Central memory CD8-positive, alpha-beta T cell (primary cell): ENCODE results near the gene PRKN.

ENCODE experiments used
- ATAC-seq: fragments of 150-1000 bp; cut with Tn5 transposase; replicated peaks from 2 replicates; pipeline ENCODE4 v1.10.0; 2022; ENCODE audit warnings: mild to moderate bottlenecking, moderate FRiP score, moderate number of reproducible peaks; ENCODE audit not compliant: poor library complexity, severe bottlenecking; ENCODE audit errors: extremely low read depth
- DNase-seq, 2 donors: peaks; one replicate each; pipeline ENCODE4 v3.0.0; 2021; ENCODE audit warnings: low spot score in 2 of 2
- H3K27ac Mint-ChIP-seq: one replicate; pipeline ENCODE4 v1.8.0; 2022; ENCODE audit warnings: low read depth, mild to moderate bottlenecking, moderate library complexity, mixed read lengths
- H3K27me3 Mint-ChIP-seq: one replicate; pipeline ENCODE4 v1.8.0; 2022; ENCODE audit warnings: mixed read lengths
- H3K36me3 Mint-ChIP-seq: one replicate; pipeline ENCODE4 v1.8.0; 2022; ENCODE audit warnings: mild to moderate bottlenecking, moderate library complexity, mixed read lengths; ENCODE audit not compliant: insufficient read depth
- H3K4me1 Mint-ChIP-seq: one replicate; pipeline ENCODE4 v1.8.0; 2022; ENCODE audit warnings: mixed read lengths
- H3K4me3 Mint-ChIP-seq: one replicate; pipeline ENCODE4 v1.8.0; 2022; ENCODE audit warnings: mild to moderate bottlenecking, moderate library complexity, mixed read lengths
- H3K9me3 Mint-ChIP-seq: one replicate; pipeline ENCODE4 v1.8.0; 2022; ENCODE audit warnings: mixed read lengths

Gene PRKN

DNA sequence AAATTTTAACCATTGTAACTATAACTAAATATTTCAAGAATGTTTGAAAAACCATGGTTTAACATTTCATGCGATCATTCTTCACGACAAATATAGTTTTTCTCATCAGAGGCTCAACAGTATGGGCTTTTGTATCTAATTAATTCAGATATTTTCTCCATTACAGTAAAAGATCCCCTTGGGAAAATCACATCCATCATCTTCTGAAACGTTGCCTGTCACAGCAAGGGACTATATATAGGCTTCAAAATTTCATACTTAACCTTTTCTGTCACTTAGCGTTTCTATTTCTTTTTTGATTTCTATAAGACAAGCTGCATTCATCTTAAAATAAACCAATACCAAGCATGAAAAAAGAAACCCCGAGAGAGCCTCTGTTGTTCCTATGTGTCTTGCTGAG is 710.0 kb downstream of the PRKN start:
- no peak overlapping the region for H3K27ac Mint-ChIP-seq
- H3K4me3 Mint-ChIP-seq: no peak overlapping the region
- DNase-seq (no peak), ATAC-seq (no peak)
- no peaks in the 10 kb centered on the region for H3K27me3 Mint-ChIP-seq
- no peaks in the 10 kb centered on the region for H3K4me1 Mint-ChIP-seq
- no peaks in the 10 kb centered on the region for H3K36me3 Mint-ChIP-seq
- peaks cover 9% of the 10 kb centered on the region for H3K9me3 Mint-ChIP-seq

- no peak overlapping the region for H3K27ac Mint-ChIP-seq
- H3K4me3 Mint-ChIP-seq: no peak overlapping the region
- no peak for DNase-seq
- H3K27me3 Mint-ChIP-seq: no peaks in the 10 kb centered on the region
- no peaks in the 10 kb centered on the region for H3K36me3 Mint-ChIP-seq
- H3K4me1 Mint-ChIP-seq: no peaks in the 10 kb centered on the region
- ATAC-seq: no peak
- peaks cover 10% of the 10 kb centered on the region for H3K9me3 Mint-ChIP-seq
Measured at GRCh38 chr6:162014069-162014811, 713.3 kb downstream of the PRKN start.

- Mint-ChIP-seq H3K4me3 (no peak overlapping the region), H3K27ac (no peak overlapping the region), H3K36me3 (no peaks in the 10 kb centered on the region), H3K4me1 (no peaks in the 10 kb centered on the region), H3K9me3 (peaks cover 3% of the 10 kb centered on the region), H3K27me3 (no peaks in the 10 kb centered on the region)
- ATAC-seq: no peak
- DNase-seq: no peak
Measured at GRCh38 chr6:162005372-162005771, 722.2 kb downstream of the PRKN start.

DNA sequence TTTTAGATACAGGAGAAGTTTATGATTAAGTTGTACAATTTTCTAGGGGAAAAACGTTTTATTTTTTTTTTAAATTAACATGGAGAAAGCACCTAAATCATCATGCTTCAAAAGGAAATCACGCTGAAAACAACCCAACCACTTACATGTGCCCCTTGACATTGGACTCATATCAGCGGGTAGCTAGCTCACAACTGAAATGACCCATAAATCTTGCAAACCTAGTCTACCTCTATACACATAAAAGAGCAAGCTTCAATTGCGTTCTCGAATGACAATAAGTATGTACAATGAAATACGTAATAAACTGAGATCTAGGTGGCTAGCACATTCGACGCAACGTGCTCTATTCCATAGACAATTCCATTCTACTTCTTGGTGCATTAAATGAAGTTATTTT is 730.8 kb downstream of the PRKN start:
- no peak for DNase-seq
- Mint-ChIP-seq H3K27ac (no peak overlapping the region), H3K36me3 (no peaks in the 10 kb centered on the region), H3K4me3 (no peak overlapping the region), H3K4me1 (no peaks in the 10 kb centered on the region), H3K9me3 (peaks cover 10% of the 10 kb centered on the region), H3K27me3 (no peaks in the 10 kb centered on the region)
- ATAC-seq: no peak

DNA sequence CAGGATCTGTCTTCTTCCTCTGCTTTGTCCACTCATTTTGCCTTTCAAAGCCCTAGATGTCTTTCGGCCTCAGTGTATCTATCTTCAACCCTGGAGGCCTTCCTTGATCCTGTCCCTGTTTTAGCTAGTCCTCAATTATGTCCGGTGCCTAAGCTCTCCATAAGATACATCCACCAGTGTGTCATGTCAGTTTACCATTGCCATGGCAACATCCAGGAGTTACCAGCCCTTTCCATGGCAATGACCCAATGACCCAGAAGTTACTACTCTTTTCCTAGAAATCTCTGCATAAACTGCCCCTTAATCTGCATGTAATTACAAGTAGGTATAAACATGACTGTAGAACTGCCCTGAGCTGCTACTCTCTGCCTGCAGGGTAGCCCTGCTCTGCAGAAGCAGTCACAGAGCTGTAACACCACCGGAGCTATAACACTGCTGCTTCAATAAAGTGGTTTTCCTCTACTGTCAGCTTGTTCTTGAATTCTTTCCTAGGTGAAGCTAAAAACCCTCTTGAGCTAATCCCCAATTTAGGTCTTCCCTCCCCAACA is 741.6 kb downstream of the PRKN start:
- DNase-seq (no peak), ATAC-seq (no peak)
- no peaks in the 10 kb centered on the region for H3K4me1 Mint-ChIP-seq
- no peaks in the 10 kb centered on the region for H3K27me3 Mint-ChIP-seq
- H3K4me3 Mint-ChIP-seq: no peak overlapping the region
- H3K36me3 Mint-ChIP-seq: peaks cover 2% of the 10 kb centered on the region
- H3K9me3 Mint-ChIP-seq: peaks cover 13% of the 10 kb centered on the region
- no peak overlapping the region for H3K27ac Mint-ChIP-seq

DNA sequence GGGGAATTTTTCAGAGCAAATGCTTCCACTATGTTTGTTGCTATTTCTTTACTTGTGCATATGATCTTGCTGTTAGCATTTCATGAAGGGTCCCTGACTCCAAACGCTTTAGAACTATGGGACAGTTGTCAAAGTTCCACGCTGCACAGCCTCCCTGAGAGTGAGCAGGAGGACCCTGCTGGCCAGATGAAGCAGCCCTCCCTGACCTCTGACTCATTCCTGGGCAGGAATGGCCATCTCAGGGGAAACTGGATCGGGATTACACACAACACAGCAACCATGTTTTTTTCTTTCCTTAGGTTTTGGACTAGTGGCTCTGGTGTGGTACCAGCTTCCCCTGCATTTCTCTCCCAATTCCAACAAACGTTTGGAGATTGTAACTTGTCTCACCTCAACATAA is 742.9 kb downstream of the PRKN start:
- H3K27ac Mint-ChIP-seq: no peak overlapping the region
- H3K9me3 Mint-ChIP-seq: peaks cover 17% of the 10 kb centered on the region
- H3K4me1 Mint-ChIP-seq: no peaks in the 10 kb centered on the region
- no peaks in the 10 kb centered on the region for H3K27me3 Mint-ChIP-seq
- H3K36me3 Mint-ChIP-seq: peaks cover 4% of the 10 kb centered on the region
- H3K4me3 Mint-ChIP-seq: no peak overlapping the region
- ATAC-seq: no peak
- DNase-seq: no peak

DNA sequence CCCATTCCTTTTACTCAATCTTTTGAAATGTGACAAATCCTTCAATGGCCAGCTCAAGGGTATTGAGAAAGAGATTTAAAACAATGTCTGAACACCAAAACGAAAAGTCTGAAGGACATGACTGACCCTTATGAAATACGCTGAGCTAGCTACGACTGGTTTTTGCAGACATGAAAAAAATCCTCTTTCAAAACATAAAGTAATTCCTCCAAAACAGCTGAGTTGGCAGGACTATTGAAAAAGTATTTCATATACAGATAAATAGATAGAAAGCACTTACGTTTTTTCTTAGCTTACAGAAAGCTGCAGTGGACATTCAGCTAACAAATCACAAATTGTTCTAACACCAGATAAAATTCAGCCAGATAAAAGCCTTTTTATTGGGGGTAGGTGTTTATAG is 751.0 kb downstream of the PRKN start:
- ATAC-seq (no peak), DNase-seq (no peak)
- peaks cover 11% of the 10 kb centered on the region for H3K9me3 Mint-ChIP-seq
- H3K4me3 Mint-ChIP-seq: no peak overlapping the region
- H3K4me1 Mint-ChIP-seq: no peaks in the 10 kb centered on the region
- no peak overlapping the region for H3K27ac Mint-ChIP-seq
- no peaks in the 10 kb centered on the region for H3K27me3 Mint-ChIP-seq
- H3K36me3 Mint-ChIP-seq: peaks cover 5% of the 10 kb centered on the region

DNA sequence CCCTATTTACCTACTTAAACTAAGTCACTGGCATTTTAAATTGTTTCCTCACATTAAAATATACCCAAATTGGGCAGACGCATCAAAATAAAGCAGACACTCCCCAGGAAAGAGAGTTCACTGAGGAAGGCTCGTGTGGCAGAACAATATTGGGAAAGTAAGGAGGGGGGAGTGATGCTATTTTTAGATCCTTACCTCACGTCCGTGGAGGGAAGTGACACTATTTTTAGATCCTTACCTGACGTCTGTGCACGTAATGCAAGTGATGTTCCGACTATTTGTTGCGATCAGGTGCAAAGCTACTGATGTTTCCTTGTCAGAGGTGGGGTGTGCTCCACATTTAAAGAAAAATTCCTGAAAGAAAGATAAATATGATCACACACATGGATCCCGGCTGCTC is 754.5 kb downstream of the PRKN start:
- DNase-seq (no peak), ATAC-seq (no peak)
- H3K36me3 Mint-ChIP-seq: peaks cover 3% of the 10 kb centered on the region
- no peaks in the 10 kb centered on the region for H3K27me3 Mint-ChIP-seq
- no peak overlapping the region for H3K27ac Mint-ChIP-seq
- H3K4me1 Mint-ChIP-seq: no peaks in the 10 kb centered on the region
- H3K9me3 Mint-ChIP-seq: peaks cover 5% of the 10 kb centered on the region
- H3K4me3 Mint-ChIP-seq: no peak overlapping the region

GRCh38 chr6:161971043-161971442 is 756.5 kb downstream of the PRKN start:
- Mint-ChIP-seq H3K27ac (no peak overlapping the region), H3K9me3 (peaks cover 5% of the 10 kb centered on the region), H3K4me3 (no peak overlapping the region), H3K27me3 (no peaks in the 10 kb centered on the region), H3K36me3 (peaks cover 2% of the 10 kb centered on the region), H3K4me1 (no peaks in the 10 kb centered on the region)
- DNase-seq: no peak
- ATAC-seq: no peak

DNA sequence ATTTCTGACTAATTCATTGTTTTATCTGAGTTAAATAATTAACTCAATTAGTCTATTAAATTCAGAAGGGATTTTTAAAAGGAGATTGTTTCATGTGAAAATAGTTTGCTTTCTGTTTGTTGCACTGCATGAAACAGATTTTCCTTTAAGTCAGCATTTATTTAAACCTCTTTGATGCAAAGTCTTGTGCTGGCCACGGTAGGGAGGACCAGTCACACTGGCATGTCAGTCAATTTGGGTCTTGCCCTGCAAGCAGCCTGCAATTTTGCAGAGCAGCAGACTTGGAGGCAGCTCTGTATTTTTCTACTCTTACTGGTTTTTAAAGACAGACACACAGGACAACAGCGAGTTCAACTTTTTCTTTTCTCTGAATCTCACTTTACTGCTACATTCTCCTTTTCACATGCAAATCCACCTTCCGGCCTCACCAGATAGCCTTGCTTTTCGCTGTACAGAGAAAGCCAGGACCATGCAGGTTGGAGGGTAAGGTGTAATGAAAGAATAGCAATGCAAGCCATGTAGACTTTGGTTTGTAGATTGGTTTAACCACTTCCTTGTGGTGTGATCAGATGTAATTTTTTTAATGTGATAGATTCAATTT is 763.8 kb downstream of the PRKN start:
- H3K4me3 Mint-ChIP-seq: no peak overlapping the region
- no peaks in the 10 kb centered on the region for H3K36me3 Mint-ChIP-seq
- H3K27ac Mint-ChIP-seq: no peak overlapping the region
- peaks cover 5% of the 10 kb centered on the region for H3K9me3 Mint-ChIP-seq
- ATAC-seq: no peak
- DNase-seq: no peak
- H3K27me3 Mint-ChIP-seq: no peaks in the 10 kb centered on the region
- H3K4me1 Mint-ChIP-seq: no peaks in the 10 kb centered on the region

- Mint-ChIP-seq H3K27me3 (no peaks in the 10 kb centered on the region), H3K36me3 (no peaks in the 10 kb centered on the region), H3K4me1 (no peaks in the 10 kb centered on the region), H3K27ac (no peak overlapping the region), H3K4me3 (no peak overlapping the region), H3K9me3 (peaks cover 5% of the 10 kb centered on the region)
- no peak for DNase-seq
- ATAC-seq: no peak
Measured at GRCh38 chr6:161963181-161963580, 764.4 kb downstream of the PRKN start.

DNA sequence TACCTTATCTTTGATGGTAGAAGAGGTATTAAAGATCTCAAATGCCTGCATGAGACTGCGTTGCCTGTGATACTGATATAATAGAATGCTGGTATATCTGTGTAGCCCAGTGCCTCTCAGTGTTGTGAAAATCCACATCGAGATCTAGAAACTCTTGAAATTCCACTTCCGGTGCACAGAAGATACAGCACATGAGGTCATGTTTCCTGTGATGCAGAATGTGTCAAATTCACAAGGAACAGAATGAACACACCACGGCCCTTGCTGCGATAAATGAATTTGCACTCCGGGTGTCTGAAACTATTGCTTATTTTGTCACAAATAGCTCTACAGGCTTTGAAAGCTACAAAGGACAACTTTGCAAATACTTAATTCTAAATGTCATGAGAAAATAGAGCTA is 765.8 kb downstream of the PRKN start:
- no peak for DNase-seq
- peaks cover 5% of the 10 kb centered on the region for H3K9me3 Mint-ChIP-seq
- no peaks in the 10 kb centered on the region for H3K27me3 Mint-ChIP-seq
- H3K4me3 Mint-ChIP-seq: no peak overlapping the region
- H3K4me1 Mint-ChIP-seq: no peaks in the 10 kb centered on the region
- ATAC-seq: no peak
- no peak overlapping the region for H3K27ac Mint-ChIP-seq
- H3K36me3 Mint-ChIP-seq: no peaks in the 10 kb centered on the region

DNA sequence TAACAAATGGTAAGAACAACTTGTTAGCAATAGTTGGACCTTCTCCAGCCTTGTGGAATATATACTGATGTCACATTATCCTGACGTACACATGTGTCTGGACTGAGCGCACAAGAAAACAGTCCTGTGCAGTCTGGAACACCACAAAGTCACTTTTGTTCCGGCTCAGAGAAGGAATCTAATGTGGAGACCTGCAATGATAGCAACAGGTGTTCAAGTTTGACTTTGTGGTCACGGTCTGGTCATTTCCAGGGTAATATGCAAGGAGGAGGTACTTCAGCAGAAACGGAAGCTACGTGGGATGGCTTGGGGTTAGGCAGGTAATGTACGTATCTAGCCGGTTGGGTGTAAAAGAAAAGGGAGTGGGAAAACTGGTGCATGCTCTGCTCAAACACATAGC is 766.5 kb downstream of the PRKN start:
- Mint-ChIP-seq H3K9me3 (peaks cover 5% of the 10 kb centered on the region), H3K36me3 (no peaks in the 10 kb centered on the region)
- no peak for ATAC-seq

More for the DNA sequence above, 766.5 kb downstream of the PRKN start:
- Mint-ChIP-seq H3K27me3 (no peaks in the 10 kb centered on the region), H3K4me1 (no peaks in the 10 kb centered on the region), H3K4me3 (no peak overlapping the region), H3K27ac (no peak overlapping the region)
- no peak for DNase-seq
